ENCODE measurements around the gene ACER3.

- TF ChIP-seq ZFP30 (CRISPR knock-in tag; IDR thresholded peaks at IDR 0.05) (no peak), PATZ1 (CRISPR knock-in tag; IDR thresholded peaks at IDR 0.05; ENCODE audit: borderline replicate concordance) (no peak), SNAI2 (CRISPR knock-in tag; IDR thresholded peaks at IDR 0.05) (no peak), CREB5 (CRISPR knock-in tag; IDR thresholded peaks at IDR 0.05; ENCODE audit: low read depth) (no peak)
Measured at GRCh38 chr11:76845069-76845468, 15.6 kb upstream of the ACER3 start.

Data from SK-N-SH treated with all-trans-retinoic acid at 6 μM for 48 hours (cell line).